ENCODE results near the gene FSTL5. TPM values are rescaled to one million over a fixed set of nuclear protein-coding genes. Genes with fewer than 3 reads are reported as not detected.

Gene FSTL5
- polyA plus RNA-seq, 3 donors, result not detected

DNA sequence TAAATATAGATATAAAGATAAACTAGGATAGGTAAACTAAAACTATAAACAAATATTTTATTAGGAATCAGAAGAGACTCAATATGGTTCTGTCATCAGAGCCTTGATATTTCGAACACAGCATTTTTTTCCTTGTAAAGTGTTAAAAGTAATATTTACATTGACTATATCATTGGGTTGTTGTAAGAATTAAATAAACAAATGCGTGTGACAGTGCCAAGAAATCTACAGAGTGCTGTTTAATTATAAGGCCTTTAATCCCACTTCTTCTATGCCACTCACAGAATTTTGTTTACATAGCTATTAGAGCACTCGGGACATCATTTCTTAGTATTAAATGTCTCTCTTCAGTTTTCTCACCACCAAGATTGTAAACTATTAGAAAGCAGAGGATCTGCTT lies 807.4 kb downstream of the FSTL5 start:
- H4K20me1 ChIP-seq (ENCODE audit: insufficient read depth, low read length), result no peaks in the 10 kb centered on the region
- H3K79me2 ChIP-seq (ENCODE audit: insufficient read depth, low read length), result no peaks in the 10 kb centered on the region
- no peak overlapping the region for H3K4me2 ChIP-seq (replicated peaks; ENCODE audit: extremely low read depth, low read length, poor library complexity, severe bottlenecking)
- H3K9ac ChIP-seq (ENCODE audit: insufficient read depth, low read length, poor library complexity, severe bottlenecking), result no peak overlapping the region
- peaks cover 0 to 4% (median 2%) of the 10 kb centered on the region in 7 donors for H3K9me3 Mint-ChIP-seq
- H3K9me3 ChIP-seq (replicated peaks in 1 of 2; ENCODE audit: control insufficient read depth in 1 of 2, insufficient read depth in 1 of 2, low read length in 2 of 2), result no peaks in the 10 kb centered on the region
- TF ChIP-seq, protein P1, sequence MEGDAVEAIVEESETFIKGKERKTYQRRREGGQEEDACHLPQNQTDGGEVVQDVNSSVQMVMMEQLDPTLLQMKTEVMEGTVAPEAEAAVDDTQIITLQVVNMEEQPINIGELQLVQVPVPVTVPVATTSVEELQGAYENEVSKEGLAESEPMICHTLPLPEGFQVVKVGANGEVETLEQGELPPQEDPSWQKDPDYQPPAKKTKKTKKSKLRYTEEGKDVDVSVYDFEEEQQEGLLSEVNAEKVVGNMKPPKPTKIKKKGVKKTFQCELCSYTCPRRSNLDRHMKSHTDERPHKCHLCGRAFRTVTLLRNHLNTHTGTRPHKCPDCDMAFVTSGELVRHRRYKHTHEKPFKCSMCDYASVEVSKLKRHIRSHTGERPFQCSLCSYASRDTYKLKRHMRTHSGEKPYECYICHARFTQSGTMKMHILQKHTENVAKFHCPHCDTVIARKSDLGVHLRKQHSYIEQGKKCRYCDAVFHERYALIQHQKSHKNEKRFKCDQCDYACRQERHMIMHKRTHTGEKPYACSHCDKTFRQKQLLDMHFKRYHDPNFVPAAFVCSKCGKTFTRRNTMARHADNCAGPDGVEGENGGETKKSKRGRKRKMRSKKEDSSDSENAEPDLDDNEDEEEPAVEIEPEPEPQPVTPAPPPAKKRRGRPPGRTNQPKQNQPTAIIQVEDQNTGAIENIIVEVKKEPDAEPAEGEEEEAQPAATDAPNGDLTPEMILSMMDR (IDR thresholded peaks at IDR 0.05), result no peak
- H3K4me1 Mint-ChIP-seq, result no peaks in the 10 kb centered on the region
- no peak overlapping the region for H3K4me3 Mint-ChIP-seq
- no peak overlapping the region for H3K27ac ChIP-seq (ENCODE audit: low read depth in 1 of 2, low read length in 2 of 2)
- H3K27ac Mint-ChIP-seq, result no peak overlapping the region
- no CpG with 5 or more reads among the region's 3 CpGs for WGBS (ENCODE audit: insufficient coverage)
- peaks cover 0 to 1% (median 0%) of the 10 kb centered on the region in 3 donors for H3K27me3 Mint-ChIP-seq (ENCODE audit: low read depth in 3 of 3)
- H3K36me3 Mint-ChIP-seq, result no peaks in the 10 kb centered on the region
- intact Hi-C loops (cut with micrococcal nuclease), result no loop called here
- no peaks in the 10 kb centered on the region for H3K36me3 ChIP-seq (replicated peaks in 1 of 2; ENCODE audit: control insufficient read depth in 1 of 2, insufficient read depth in 2 of 2, low read length in 2 of 2)
- DNase-seq, result no peak
- H3K4me3 ChIP-seq (replicated peaks in 1 of 3; ENCODE audit: low read depth in 2 of 3, low read length in 3 of 3), result no peak overlapping the region
- H3K27me3 ChIP-seq (ENCODE audit: control insufficient read depth in 2 of 2, insufficient read depth in 2 of 2, low read length in 2 of 2), result no peaks in the 10 kb centered on the region
- no peak overlapping the region for H2AFZ ChIP-seq (ENCODE audit: insufficient read depth, low read depth, low read length, poor library complexity, severe bottlenecking)
- H3K4me1 ChIP-seq (ENCODE audit: control insufficient read depth in 1 of 2, insufficient read depth in 2 of 2, low read length in 2 of 2), result no peaks in the 10 kb centered on the region

DNA sequence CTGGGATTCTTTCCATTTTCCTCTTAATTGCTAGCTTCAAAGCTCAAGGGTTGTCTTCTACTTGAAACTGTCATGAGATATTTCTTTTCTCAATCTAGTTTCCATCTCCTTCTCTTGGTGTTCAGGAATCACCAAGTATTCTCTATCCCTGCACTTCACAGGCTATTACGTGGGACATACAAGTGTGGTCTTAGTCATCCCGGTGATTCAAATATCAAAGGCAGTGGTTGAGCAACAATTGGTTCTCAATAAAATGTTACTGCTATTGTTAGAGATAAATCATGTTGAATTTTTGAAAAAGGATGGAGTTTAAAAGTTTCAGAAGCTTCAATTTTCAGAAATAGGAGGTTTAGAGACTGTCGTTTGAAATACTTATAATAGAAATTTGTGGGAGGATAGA lies 812.9 kb downstream of the FSTL5 start:
- no peak overlapping the region for H3K27ac ChIP-seq (ENCODE audit: low read depth in 1 of 2, low read length in 2 of 2)
- H3K27me3 Mint-ChIP-seq (ENCODE audit: low read depth in 3 of 3), result no peaks in the 10 kb centered on the region
- WGBS (ENCODE audit: insufficient coverage), result 85% methylated on average over 2 of the region's 3 CpGs
- no peaks in the 10 kb centered on the region for H4K20me1 ChIP-seq (ENCODE audit: insufficient read depth, low read length)
- H3K9me3 ChIP-seq (replicated peaks in 1 of 2; ENCODE audit: control insufficient read depth in 1 of 2, insufficient read depth in 1 of 2, low read length in 2 of 2), result peaks cover 0 to 7% of the 10 kb centered on the region in 2 donors
- no peaks in the 10 kb centered on the region for H3K4me1 Mint-ChIP-seq
- no peaks in the 10 kb centered on the region for H3K79me2 ChIP-seq (ENCODE audit: insufficient read depth, low read length)
- H3K4me3 Mint-ChIP-seq, result no peak overlapping the region
- H3K4me2 ChIP-seq (replicated peaks; ENCODE audit: extremely low read depth, low read length, poor library complexity, severe bottlenecking), result no peak overlapping the region
- no peak for DNase-seq
- H3K36me3 Mint-ChIP-seq, result no peaks in the 10 kb centered on the region
- H3K9ac ChIP-seq (ENCODE audit: insufficient read depth, low read length, poor library complexity, severe bottlenecking), result no peak overlapping the region
- TF ChIP-seq, protein P1 (IDR thresholded peaks at IDR 0.05), result no peak
- no peaks in the 10 kb centered on the region for H3K4me1 ChIP-seq (ENCODE audit: control insufficient read depth in 1 of 2, insufficient read depth in 2 of 2, low read length in 2 of 2)
- H3K4me3 ChIP-seq (replicated peaks in 1 of 3; ENCODE audit: low read depth in 2 of 3, low read length in 3 of 3), result no peak overlapping the region
- no peaks in the 10 kb centered on the region for H3K36me3 ChIP-seq (replicated peaks in 1 of 2; ENCODE audit: control insufficient read depth in 1 of 2, insufficient read depth in 2 of 2, low read length in 2 of 2)
- peaks cover 0 to 8% (median 5%) of the 10 kb centered on the region in 7 donors for H3K9me3 Mint-ChIP-seq
- no peak overlapping the region for H3K27ac Mint-ChIP-seq
- no peaks in the 10 kb centered on the region for H3K27me3 ChIP-seq (ENCODE audit: control insufficient read depth in 2 of 2, insufficient read depth in 2 of 2, low read length in 2 of 2)
- H2AFZ ChIP-seq (ENCODE audit: insufficient read depth, low read depth, low read length, poor library complexity, severe bottlenecking), result no peak overlapping the region
- intact Hi-C loops (cut with micrococcal nuclease), result no loop called here
